ENCODE data around the gene USP9X.

DNA sequence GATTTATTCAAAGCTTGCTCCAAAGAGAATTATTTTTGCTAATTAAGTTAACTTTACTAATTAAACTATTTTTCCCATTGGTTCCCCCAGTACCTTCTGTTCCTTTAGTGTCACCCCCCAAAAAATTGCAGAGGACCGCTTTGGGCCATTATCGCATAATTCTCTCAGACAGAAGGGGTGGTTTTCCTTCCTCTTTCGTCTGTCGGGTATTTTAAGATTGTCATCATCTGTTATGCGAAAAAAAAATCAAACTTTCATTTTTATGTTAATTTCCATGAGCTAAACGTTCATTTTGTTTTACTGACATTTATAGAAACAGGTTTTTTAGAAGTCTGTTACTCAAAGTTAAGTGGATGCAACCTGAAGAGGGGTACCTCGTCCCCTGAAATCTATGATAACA is 172.6 kb downstream of the USP9X start:
- TF ChIP-seq CTCF (IDR thresholded peaks at IDR 0.05) (no peak), POLR2AphosphoS5 (IDR thresholded peaks at IDR 0.05) (no peak), POLR2A (IDR thresholded peaks at IDR 0.05) (no peak)

Data from breast epithelium (tissue), 3 donors.